Stimulated activated CD8-positive, alpha-beta memory T cell treated with anti-CD3 and anti-CD28 coated beads, Interleukin-2, amount 100 ng/mL, for 48 hours (primary cell): Measurements from ENCODE around the gene NINJ1.

Experiments
- DNase-seq, 2 donors: peaks; one replicate each; pipeline ENCODE4 v3.0.0-alpha.2; 2020; ENCODE audit warnings: low read depth in 2 of 2

The NINJ1 gene

DNA sequence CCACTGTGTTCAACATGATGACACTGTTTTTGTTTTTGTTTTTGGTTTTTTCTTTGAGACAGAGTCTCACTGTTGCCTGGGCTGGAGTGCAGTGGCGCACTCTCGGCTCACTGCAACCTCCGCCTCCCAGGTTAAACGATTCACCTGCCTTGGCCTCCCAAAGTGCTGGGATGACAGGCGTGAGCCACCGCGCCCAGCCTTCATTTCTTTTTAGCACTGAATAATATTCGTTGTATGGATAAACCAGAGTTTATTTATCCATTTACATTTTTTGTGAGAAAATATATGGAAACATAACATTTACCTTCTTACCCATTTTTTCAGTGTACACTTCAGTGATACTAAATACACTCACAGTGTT lies 33.8 kb downstream of the NINJ1 start:
- DNase-seq, result no peak

DNA sequence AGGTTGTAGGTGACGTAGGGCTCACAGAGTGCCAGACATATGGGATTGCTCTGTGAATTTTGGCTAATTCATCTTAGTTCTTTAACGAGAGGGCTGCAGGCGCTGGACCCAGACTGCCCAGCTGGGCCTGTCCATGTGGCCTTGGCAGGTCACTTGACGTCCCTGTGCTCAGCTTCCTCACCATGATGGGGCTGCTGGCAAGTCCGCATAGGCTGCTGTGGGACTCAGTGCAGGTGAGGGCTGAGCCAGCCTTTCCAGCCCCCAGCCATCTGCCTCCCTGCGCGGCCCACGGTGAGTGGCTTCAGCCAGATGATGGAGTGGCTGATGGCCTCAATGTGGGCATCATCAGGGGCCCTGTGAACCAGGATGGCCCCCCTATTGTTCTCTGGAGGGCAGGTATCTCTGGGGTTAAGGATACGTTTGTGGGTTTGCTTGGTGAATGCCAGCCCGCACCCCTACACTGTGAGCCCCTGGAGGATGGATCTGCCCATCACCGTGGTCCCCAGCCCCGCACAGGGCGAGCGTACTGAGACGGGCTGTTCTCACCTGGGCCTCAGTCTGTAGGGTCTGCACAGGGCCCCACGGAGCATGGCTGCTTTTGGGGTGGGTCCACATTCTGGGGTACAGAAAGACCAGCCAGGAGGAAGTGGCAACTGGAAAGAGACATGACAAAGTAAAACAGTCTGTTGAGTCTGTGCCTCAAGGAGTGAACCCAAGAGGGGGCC lies 34.3 kb downstream of the NINJ1 start:
- DNase-seq, result no peak

DNA sequence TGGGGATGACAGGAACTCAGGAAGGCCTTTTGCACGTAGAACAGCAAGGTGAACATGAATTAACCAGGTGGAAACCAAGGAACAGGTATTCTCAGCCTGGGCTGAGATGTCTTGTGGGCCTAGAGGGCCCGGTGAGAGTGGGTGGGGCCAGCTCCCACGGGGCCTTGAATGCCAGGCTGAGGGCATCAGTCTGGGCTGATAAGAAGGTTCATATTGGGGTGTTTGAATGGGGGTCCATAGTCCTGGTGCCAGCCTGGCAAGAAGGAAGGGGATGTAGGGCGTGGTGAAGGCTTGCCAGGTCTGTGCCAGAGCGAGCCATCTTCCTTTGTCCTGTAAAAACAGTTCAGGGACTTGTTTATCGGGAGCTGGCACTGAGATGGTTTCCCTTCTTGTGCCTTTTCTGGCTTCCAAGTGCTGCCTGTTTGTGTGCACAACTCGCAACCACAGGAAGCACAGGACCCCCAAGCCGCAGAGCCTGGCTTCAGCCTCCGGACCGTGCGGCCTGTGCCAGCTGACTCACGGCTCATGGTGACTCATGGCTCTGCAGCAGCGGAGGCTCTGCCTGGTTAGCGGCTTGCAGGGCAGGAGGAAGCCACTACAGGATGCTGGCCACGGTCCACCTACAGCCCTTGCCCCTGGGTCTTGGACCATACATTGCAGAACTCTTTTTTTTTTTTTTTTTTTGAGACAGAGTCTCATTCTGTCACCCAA lies 35.7 kb downstream of the NINJ1 start:
- DNase-seq, result peak; percentile 65 to 68

DNA sequence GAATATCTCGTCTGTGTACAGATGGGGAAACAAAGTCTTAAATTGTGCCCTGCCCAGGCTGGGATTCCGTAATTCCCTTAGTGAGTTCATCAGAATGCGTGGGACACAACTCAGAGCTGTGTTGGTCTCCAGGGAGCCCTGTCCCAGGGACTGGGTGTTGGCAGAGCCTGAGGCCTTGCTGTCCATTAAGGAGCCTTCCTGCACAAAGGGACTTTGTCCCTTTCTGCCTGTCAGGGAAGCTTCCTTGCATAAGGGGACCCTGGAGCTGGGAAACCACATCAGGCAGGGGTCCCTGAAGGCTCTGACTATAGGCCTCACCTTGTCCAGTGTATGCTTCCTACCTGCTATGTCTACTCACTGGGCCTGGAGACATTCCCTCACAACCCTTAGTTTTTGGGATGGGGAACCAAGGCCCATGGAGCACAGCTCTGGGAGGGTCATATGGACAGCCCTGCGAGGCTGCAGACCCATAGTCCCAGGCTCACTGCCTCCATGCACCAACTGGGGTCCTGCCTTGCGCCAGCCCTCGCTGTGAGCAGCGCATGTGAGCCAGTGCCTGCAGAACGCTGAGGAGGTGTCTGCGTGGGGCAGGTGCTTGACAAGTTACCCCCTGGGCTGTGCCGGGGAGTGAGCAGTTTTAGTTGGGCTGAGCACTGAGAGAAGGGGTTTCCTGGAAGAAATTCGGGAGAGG lies 36.4 kb downstream of the NINJ1 start:
- no peak for DNase-seq

- no peak for DNase-seq
These were observed 37.2 kb downstream of the NINJ1 start for GRCh38 chr9:93096811-93097382.

DNA sequence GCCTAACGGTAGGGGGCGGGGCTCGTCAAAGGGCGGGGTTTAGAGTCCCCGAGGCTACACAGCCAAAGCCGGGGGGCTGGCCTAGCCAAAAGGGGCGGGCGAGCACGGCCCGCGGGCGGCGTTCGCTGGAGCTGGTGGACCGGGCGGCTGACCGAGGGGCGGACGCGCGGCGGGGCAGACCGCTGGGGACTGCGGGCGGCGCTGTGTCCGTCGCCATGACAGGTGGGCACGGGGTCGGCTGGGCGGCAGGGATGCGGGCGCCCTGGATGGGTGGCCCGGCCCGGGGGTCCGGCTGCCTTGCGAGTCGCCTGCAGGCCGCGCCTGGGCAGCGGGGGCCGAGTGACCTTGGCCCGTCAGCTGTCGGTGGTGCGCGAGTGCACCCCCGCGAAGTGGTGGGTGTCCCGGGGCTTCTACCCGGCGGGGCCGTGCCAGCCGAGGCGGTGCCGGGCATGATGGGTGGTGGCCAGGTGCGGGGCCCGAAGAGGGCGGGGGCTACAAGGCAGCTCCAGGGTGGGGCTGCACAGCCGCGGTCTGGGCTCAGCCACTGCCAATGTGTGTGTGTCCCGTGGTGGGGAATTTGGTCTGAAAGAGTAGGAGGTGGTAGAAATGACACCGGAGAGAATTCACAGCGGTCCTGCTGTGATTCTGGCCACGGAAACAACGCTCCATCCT lies 37.8 kb downstream of the NINJ1 start, which contains the start of gene CARD19:
Gene CARD19 (plus strand): TSS at position 87 of the 672 bp plus-strand sequence. CDS start 129 bp downstream, at position 216.
- peak in 1 of 2 donors; percentile 44 for DNase-seq

DNA sequence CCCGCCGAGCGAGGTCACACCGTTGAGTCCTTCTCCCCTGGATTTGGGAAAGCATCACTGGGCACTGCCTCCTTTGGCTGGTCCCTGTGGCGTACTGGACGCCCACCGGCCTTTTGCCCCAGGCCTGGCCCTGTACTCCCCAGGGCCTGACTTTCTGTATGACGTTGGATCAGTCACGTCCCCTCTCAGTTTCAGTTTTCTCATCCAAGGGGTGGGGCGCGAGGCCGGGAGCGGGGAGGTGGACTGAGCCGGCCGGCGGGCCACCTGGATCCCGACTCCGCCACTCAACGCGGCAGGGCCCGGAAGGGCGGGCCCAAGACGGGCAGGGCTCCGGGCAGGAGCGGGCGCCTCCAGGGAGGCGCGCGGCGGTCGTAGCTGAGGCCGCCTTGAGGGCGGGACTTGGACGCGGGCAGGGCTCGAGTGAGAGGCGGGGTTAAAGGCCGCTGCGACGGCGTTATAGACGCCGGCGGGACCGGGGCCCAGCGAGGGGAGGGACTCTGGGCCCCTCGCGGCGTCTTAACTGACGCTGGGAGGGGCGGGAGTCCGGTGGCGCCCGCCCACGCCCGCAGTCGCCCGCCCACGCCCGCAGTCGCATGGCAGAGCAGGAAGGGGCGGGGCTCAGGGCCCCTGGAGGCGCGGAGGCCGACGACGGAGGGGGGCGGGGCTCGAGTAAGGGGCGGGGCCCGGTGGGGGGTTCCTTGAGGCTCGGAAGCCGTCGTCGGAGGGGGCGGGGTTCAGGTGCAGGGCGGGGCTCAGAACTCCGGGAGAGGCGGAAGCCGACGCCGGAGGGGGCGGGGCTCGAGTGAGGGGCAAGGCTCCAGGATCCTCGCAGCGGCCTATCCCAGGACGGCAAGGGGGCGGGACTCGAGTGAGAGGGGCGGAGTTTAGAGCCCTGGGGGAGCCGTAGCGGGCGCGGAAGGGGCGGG lies 38.6 kb downstream of the NINJ1 start:
- peak; percentile 100 for DNase-seq

DNA sequence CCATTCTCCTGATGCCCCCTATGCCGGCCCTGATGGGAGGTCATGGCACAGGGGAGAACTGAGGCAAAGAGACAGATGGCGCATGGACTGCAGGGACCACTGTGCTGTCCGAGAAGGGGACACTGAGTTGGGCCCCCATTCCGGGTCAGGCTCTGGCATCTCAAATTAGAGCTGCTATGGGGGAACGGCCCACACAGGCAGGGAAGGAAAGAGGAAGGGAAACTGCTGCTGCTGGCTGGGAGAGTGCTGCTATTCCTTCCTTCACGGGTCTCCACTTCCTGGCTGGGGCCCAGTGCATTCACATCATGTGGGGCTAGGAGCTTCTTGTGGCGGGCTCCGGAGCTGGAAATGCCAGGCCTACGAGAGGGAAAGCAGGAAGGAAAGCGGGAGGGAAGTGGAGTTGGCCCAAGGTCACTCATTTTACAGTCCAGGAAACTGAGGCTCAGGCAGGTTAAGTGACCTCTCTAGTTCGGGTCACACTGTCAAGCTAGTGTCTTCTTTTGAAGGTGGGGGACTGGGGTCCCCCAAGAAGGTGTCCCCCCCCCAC lies 39.3 kb downstream of the NINJ1 start:
- no peak for DNase-seq

- DNase-seq, result no peak
These were observed 40.0 kb downstream of the NINJ1 start for GRCh38 chr9:93093877-93094657.

DNA sequence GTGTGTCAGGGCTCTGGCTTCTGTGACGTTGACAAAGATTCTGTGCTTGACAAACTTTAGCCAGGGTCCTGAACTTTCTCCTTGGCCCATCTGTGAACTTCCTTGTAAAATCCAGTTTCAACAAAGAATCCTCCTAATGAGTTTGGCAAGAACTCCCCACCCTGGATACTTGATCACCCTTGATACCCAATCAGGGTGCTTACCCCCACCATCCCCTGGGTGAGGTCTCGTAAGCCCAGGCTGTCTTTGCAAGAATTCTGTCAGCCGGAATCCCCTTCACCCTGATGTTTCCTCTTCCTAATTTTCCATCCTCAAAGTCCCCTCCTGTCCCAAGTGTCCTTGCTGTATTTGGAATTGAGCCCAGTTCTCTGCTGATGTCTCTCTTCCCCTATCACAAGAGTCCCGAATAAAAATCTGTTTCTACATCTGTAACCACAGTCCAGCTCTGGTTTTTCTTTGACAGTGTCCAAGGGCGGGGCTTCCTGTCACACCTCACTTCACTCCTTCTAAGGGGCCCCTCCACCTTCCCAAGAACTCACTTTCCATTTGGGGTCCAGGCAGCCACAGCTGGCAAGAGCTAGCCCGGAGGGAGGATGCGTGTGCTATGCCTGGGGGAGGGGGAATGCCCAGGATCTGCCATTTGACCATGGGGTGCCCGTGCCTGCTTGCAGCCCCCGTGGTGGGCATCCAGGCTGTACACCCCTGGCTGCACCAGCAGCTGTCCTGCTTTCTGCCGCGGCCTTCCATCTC lies 40.7 kb downstream of the NINJ1 start:
- DNase-seq, result no peak

DNA sequence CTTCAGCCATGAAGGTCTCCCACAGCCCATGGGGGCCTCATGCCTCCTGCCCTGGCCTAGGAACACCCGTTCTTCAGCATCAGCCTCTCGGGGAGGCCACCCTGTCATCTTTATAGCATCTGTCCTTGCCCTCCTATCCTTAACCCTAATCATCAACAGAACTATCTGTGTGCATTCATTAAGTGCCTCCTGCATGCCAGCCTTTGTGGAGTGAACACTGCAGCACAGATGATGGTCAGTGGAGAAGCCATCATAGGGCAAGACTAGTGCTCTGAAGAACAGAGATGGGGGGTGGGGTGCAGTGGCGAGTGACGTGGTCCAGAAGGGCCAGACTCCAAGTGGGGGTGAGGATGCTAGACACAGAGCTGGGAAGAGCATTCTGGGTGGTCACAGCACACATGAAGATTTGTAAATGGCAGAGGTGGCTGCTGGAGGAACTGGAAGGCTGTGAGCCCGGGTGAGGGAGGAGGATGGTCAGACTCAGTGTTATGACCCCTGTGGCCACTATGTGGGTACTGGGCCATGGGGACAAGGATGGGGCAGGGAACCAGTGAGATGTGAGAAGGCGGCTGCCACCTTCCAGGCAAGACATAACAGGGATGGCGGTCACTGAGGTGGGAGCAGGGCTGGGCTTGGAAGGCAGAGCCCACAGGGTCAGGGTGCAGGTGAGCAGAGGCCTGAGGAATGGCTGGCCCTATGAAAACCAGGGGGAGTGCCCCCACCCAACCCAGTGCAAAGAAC lies 41.6 kb downstream of the NINJ1 start:
- DNase-seq, result no peak

DNA sequence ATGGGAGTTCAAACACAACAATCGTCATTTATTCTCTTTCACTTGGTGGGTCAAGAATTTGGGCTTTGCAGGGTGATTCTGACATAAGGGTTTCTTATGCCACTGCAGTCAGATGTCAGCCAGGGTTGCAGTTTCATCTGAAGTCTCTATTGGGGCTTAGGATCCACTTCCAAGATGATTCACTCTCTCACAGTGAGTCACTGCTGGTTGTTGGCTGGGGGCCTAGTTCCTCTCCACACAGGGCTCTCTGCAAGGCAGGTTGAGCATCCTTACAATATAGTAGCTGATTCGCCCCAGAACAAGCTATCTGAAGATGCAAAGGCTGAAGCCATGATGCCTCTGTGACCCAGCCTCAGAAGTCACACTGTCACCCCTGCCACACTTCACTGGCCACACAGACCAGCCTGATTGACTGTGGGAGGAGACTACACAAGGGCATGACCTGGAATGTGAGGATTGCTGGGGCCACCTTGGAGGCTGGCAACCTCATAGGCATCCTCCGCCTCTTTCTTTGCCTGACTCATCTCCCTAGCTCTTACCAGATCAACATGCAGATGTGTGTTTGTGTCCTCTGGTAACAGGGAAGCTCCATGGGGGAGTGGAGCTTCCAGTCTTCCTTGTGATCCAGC lies 42.5 kb downstream of the NINJ1 start:
- peak in 1 of 2 donors; percentile 58 for DNase-seq

DNA sequence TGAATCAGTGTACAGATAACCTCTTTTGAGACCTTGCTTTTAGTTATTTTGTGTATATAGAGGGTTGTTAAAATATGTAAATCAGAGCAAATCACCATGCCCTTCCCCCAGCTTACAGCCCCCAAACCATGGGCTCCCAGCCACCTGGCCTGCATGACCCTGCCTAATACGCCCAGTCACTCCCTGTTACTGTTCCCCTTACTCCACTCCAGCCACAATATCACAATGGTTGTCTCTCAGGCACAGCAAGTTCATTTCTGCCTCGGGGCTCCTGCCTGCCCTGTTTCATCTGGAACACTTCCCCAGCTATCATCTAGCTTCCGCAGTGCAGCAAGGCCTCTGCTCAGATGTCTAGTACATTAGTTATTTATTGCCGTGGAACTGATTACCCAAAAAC lies 43.0 kb downstream of the NINJ1 start:
- DNase-seq, result no peak

- no peak for DNase-seq
These were observed 43.9 kb downstream of the NINJ1 start for GRCh38 chr9:93090091-93090655.

- DNase-seq, result no peak
These were observed 44.5 kb downstream of the NINJ1 start for GRCh38 chr9:93089481-93089991.

- no peak for DNase-seq
These were observed 45.0 kb downstream of the NINJ1 start for GRCh38 chr9:93089024-93089423.

DNA sequence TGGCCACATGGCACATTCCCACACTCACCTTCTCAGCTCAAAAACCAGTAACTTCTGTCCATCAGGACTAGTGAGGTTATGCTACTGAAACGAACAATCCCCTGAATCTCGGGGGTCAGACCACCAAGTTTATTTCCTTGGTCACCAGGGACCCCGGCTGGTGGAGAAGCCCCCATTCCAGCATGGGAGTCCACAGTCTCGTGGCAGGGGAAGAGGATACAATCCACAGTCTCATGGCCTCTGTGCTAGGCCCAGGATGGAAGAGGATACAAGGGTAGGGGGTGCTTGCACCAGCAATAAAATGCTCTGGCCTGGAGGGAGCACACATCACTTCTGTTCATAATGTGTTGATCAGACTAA lies 45.4 kb downstream of the NINJ1 start:
- no peak for DNase-seq
